A673 (cell line): ENCODE measurements around the gene WDR75.

Source experiments
- CTCF ChIP-seq: fragments of 300-800, 200-600 bp; sonication (generic); conservative IDR thresholded peaks from 2 replicates; pipeline ENCODE4 v1.5.1; 2017; ENCODE audit warnings: low read depth, mild to moderate bottlenecking, antibody characterized with exemption, low read length, moderate library complexity, mixed read lengths
- EZH2 ChIP-seq: fragments of 200-600 bp; sonication (generic); IDR thresholded peaks from 2 replicates; pipeline ENCODE4 v1.6.1; 2017; ENCODE audit warnings: borderline replicate concordance, low read depth, mild to moderate bottlenecking, mixed read lengths, antibody characterized with exemption, low read length; ENCODE audit not compliant: poor library complexity, severe bottlenecking

DNA sequence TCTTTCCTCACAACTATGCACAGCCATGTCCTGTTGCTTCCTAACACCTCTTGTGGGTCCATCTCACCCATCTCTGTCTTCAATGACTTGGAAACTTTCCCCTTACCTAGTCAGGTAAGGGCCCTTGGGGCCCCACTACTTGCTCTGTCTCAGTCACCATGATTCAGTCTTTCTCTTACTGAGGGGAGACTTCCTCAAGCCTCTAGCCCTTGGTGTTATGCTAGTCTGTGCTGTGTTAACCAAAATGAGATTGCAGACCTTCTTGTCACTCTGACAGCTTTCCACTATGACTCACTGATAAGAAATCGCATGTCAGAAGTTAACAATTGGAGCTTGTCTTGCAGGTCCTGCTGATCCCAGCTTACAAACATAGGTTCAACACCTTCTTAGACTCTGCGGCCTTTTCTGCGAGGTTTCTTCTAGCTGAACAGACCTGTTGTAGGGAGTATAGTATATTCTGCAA, 65.3 kb downstream of the WDR75 start:
- TF ChIP-seq CTCF (no peak), EZH2 (no peak)
